CD4-positive, alpha-beta T cell (primary cell): ENCODE data around the gene R3HDM2. TPM values are rescaled to one million over a fixed set of nuclear protein-coding genes. Genes with fewer than 3 reads are reported as not detected.

ENCODE experiments used
- ATAC-seq: fragments of 200-7000 bp; cut with Tn5 transposase; one replicate; pipeline ENCODE4 v1.10.0; 2022; ENCODE audit warnings: mild to moderate bottlenecking; ENCODE audit not compliant: poor library complexity
- CTCF ChIA-PET: fragments of 350-600 bp; sonication (Branson Sonifier 250); formaldehyde crosslinking; loops from one replicate; lab custom pipeline; 2021; ENCODE audit warnings: antibody characterized with exemption, inconsistent platforms; lab: Charles Lee
- POLR2A ChIA-PET: fragments of 350-600 bp; sonication (Branson Sonifier 250); formaldehyde crosslinking; loops from one replicate; lab custom pipeline; 2021; ENCODE audit warnings: antibody characterized with exemption, inconsistent platforms; lab: Charles Lee
- DNase-seq, 14 experiments: peaks; one replicate each; pipeline ENCODE4 v3.0.0-alpha.2; 2013 to 2020; ENCODE audit warnings: mixed read lengths in 2 of 14
- H3K27ac ChIP-seq, 2 donors: one replicate each; pipeline versions ENCODE4 v1.5.1 to v1.7.0; 2013; ENCODE audit warnings: low read length in 2 of 2, low read depth in 1 of 2, mild to moderate bottlenecking in 1 of 2
- H3K27me3 ChIP-seq, 2 experiments: 1 replicate in 1 of 2; 2 replicates in 1 of 2; pipeline versions ENCODE4 v1.6.1 to v1.7.0; 2013; ENCODE audit warnings: low read length in 2 of 2, control low read depth in 1 of 2, mild to moderate bottlenecking in 1 of 2, moderate library complexity in 1 of 2; ENCODE audit not compliant: insufficient read depth in 2 of 2, control insufficient read depth in 1 of 2
- H3K36me3 ChIP-seq: one replicate; pipeline ENCODE4 v1.6.1; 2013; ENCODE audit warnings: low read length, control low read depth; ENCODE audit not compliant: insufficient read depth
- H3K4me1 ChIP-seq: one replicate; pipeline ENCODE4 v1.6.1; 2013; ENCODE audit warnings: low read length, control low read depth; ENCODE audit not compliant: insufficient read depth
- H3K4me3 ChIP-seq: one replicate; pipeline ENCODE4 v1.5.1; 2013; ENCODE audit warnings: mild to moderate bottlenecking, low read length, moderate library complexity
- H3K9me3 ChIP-seq, 2 experiments: 1 replicate in 1 of 2; 2 replicates in 1 of 2; pipeline versions ENCODE4 v1.6.1 to v1.7.0; 2013; ENCODE audit warnings: low read length in 2 of 2, mild to moderate bottlenecking in 2 of 2, control low read depth in 1 of 2, moderate library complexity in 1 of 2; ENCODE audit not compliant: control insufficient read depth in 1 of 2, insufficient read depth in 1 of 2
- H3K27ac Mint-ChIP-seq: one replicate; pipeline ENCODE4 v1.8.0; 2020; ENCODE audit warnings: mixed read lengths
- H3K27me3 Mint-ChIP-seq: one replicate; pipeline ENCODE4 v1.8.0; 2021; ENCODE audit warnings: mixed read lengths
- H3K36me3 Mint-ChIP-seq: one replicate; pipeline ENCODE4 v1.8.0; 2021; ENCODE audit warnings: low read depth, mixed read lengths
- H3K4me1 Mint-ChIP-seq: one replicate; pipeline ENCODE4 v1.8.0; 2021; ENCODE audit warnings: low read depth, mixed read lengths
- H3K4me3 Mint-ChIP-seq: one replicate; pipeline ENCODE4 v1.8.0; 2020; ENCODE audit warnings: mild to moderate bottlenecking, mixed read lengths
- H3K9me3 Mint-ChIP-seq: one replicate; pipeline ENCODE4 v1.8.0; 2020; ENCODE audit warnings: mixed read lengths
- CTCF ChIP-seq: fragments of 200-600 bp; IDR thresholded peaks from one replicate; pipeline ENCODE4 v1.8.0; 2022; ENCODE audit warnings: antibody characterized with exemption, mild to moderate bottlenecking
- intact Hi-C, 2 experiments: fragments of 100-400 bp; cut with DNase I in 1 of 2; cut with micrococcal nuclease in 1 of 2; formaldehyde crosslinking; loops; one replicate each; pipeline versions ENCODE4 v1.15.1 to v1.9.0; 2023 to 2025; cut with DNase I, micrococcal nuclease
- total RNA-seq, 174 experiments: library from RNA in 2 of 174; stranded (reverse) in 2 of 174; gene quantifications; one replicate each; pipeline ENCODE4 v1.2.3 and lab custom pipeline; 2021 to 2026

Gene R3HDM2
- total RNA-seq, 2 experiments from 2014 or later, result 106 to 115 TPM

- H3K4me1 ChIP-seq, result peaks cover 32% of the 10 kb centered on the region
- TF ChIP-seq CTCF, result no peak
- ChIA-PET POLR2A (interaction anchor here (1.0 to 1.9 kb wide), 3 partner anchors 13 to 22 kb away, joined by 4 to 9 read pairs (median 7); partner anchors contain the start of genes ARHGAP9 and MARS1), CTCF (interaction anchor here (1.0 to 1.1 kb wide), 2 partner anchors 9 to 17 kb away, joined by 3 read pairs; no protein-coding TSS in a partner anchor)
- intact Hi-C loops, result loop anchor here in 1 of 2 experiments (2.0 kb wide), 1 partner anchor 62 kb away; no protein-coding TSS in a partner anchor
- no peaks in the 10 kb centered on the region for H3K9me3 Mint-ChIP-seq
- peaks cover 18% of the 10 kb centered on the region for H3K27me3 Mint-ChIP-seq
- peaks cover 46% of the 10 kb centered on the region for H3K4me1 Mint-ChIP-seq
- peaks cover 9 to 14% of the 10 kb centered on the region in 2 experiments for H3K27me3 ChIP-seq
- no peak for DNase-seq
- ATAC-seq, result no peak
- no peak overlapping the region for H3K4me3 Mint-ChIP-seq
- peaks cover 20% of the 10 kb centered on the region for H3K36me3 ChIP-seq
- no peak overlapping the region for H3K27ac ChIP-seq
- H3K27ac Mint-ChIP-seq, result peak overlapping the region; percentile 63
- H3K4me3 ChIP-seq, result no peak overlapping the region
- no peaks in the 10 kb centered on the region for H3K9me3 ChIP-seq
- peaks cover 27% of the 10 kb centered on the region for H3K36me3 Mint-ChIP-seq
These were observed 34.3 kb upstream of the R3HDM2 start for GRCh38 chr12:57465030-57465746.

GRCh38 chr12:57464569-57464968, 33.7 kb upstream of the R3HDM2 start:
- Mint-ChIP-seq H3K9me3 (no peaks in the 10 kb centered on the region), H3K36me3 (peaks cover 23% of the 10 kb centered on the region), H3K4me3 (no peak overlapping the region), H3K4me1 (peaks cover 50% of the 10 kb centered on the region), H3K27me3 (peaks cover 20% of the 10 kb centered on the region), H3K27ac (peak overlapping the region; percentile 4)
- H3K4me1 ChIP-seq, result peaks cover 38% of the 10 kb centered on the region
- H3K27me3 ChIP-seq, result peaks cover 9 to 14% of the 10 kb centered on the region in 2 experiments
- no peaks in the 10 kb centered on the region for H3K9me3 ChIP-seq
- H3K27ac ChIP-seq, result no peak overlapping the region
- TF ChIP-seq CTCF, result no peak
- intact Hi-C loops, result loop anchor here in 1 of 2 experiments (2.0 kb wide), 1 partner anchor 62 kb away; no protein-coding TSS in a partner anchor
- POLR2A ChIA-PET, result no interaction called here
- CTCF ChIA-PET, result interaction anchor here (1.0 to 4.6 kb wide), 2 partner anchors 9 to 11 kb away, joined by 3 to 35 read pairs; no protein-coding TSS in a partner anchor
- ATAC-seq, result no peak
- no peak for DNase-seq
- peaks cover 14% of the 10 kb centered on the region for H3K36me3 ChIP-seq
- H3K4me3 ChIP-seq, result no peak overlapping the region

- H3K4me3 ChIP-seq, result no peak overlapping the region
- peaks cover 26% of the 10 kb centered on the region for H3K27me3 Mint-ChIP-seq
- H3K36me3 Mint-ChIP-seq, result peaks cover 12% of the 10 kb centered on the region
- peak; percentile 54 for TF ChIP-seq CTCF
- peaks cover 9 to 14% of the 10 kb centered on the region in 2 experiments for H3K27me3 ChIP-seq
- CTCF ChIA-PET, result interaction anchor here (0.9 to 4.6 kb wide), 5 partner anchors 13 to 83 kb away, joined by 3 to 35 read pairs (median 5); partner anchors contain the start of genes ARHGAP9 and DDIT3
- POLR2A ChIA-PET, result interaction anchor here (2.3 to 6.5 kb wide), 2 partner anchors 10 to 16 kb away, joined by 7 to 93 read pairs; partner anchors contain the start of gene ARHGAP9
- peaks cover 52% of the 10 kb centered on the region for H3K4me1 ChIP-seq
- peaks cover 58% of the 10 kb centered on the region for H3K4me1 Mint-ChIP-seq
- no peaks in the 10 kb centered on the region for H3K9me3 Mint-ChIP-seq
- intact Hi-C loops, result loop anchor here (1.0 to 2.0 kb wide), 2 partner anchors 14 to 250 kb away; no protein-coding TSS in a partner anchor
- H3K36me3 ChIP-seq, result peaks cover under 1% of the 10 kb centered on the region
- ATAC-seq (no peak), DNase-seq (no peak)
- H3K27ac Mint-ChIP-seq, result peak overlapping the region; percentile 62
- H3K9me3 ChIP-seq, result no peaks in the 10 kb centered on the region
- peak overlapping the region; percentile 91 for H3K4me3 Mint-ChIP-seq
- no peak overlapping the region for H3K27ac ChIP-seq
These were observed 32.0 kb upstream of the R3HDM2 start for GRCh38 chr12:57462912-57463253.
